Erythroblast (primary cell): Measurements from ENCODE around the gene ZAR1.

ENCODE experiments used
- DNase-seq, 2 experiments: peaks; one replicate each; lab custom pipeline; 2025; lab: John Stamatoyannopoulos, UW
- GATA1 ChIP-seq: IDR thresholded peaks from 2 replicates; pipeline ENCODE4 v1.6.1; 2011; ENCODE audit warnings: low read depth, mild to moderate bottlenecking, control low read depth, low read length, moderate library complexity
- POLR2A ChIP-seq: IDR thresholded peaks from 2 replicates; pipeline ENCODE4 v1.6.1; 2011; ENCODE audit warnings: mild to moderate bottlenecking, low read length

Gene ZAR1

GRCh38 chr4:48478273-48478672, 11.8 kb upstream of the ZAR1 start:
- DNase-seq = no peak
- TF ChIP-seq POLR2A (no peak), GATA1 (no peak)

DNA sequence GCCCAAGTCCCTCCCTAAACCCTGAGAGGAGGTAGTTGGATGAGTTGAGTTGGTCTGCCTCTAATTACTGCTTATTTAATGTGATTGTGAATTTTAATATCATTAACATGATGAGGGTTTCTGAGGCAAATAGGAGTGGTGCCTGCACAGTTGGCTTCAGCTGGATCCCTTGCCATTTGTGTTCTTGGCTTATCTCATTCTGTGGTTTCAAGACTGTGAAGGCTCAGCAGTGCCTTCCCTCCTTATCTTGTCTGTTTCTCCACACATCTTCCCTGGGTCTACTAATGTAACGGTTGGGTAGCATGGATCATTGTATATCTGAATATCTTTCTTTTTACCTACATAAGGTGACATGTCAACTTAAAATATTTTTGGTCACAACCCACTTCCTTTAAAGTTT, 8.5 kb upstream of the ZAR1 start:
- TF ChIP-seq POLR2A (no peak), GATA1 (no peak)
- peak; percentile 45 to 77 for DNase-seq

DNA sequence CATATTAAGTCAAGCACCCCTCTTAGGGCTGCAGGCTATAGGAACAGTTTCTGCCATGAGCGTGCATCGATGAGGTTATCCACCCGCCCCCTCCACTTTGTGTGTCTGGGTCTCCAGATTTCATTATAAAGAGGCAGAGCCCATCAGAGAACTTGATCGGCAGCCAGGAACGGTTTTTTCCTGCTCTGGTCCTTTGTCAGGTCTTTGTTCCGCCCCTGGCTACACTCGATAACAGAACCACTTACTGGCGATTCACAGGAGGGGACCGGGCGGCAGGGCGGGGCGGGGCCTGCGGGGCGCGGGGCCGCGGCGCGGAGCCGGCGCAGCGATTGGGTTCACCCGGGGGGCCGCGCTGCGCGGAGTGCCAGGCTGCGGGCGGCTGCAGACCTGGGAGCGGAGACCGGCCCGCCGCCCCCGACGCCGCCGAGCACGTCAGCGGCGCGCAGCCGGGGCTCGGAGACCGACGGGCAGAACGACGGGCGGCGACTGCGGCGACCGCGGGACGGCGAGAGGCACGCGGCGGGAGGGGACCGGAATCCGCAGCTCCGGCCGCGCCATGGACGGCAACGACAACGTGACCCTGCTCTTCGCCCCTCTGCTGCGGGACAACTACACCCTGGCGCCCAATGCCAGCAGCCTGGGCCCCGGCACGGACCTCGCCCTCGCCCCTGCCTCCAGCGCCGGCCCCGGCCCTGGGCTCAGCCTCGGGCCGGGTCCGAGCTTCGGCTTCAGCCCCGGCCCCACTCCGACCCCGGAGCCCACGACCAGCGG, 6.9 kb upstream of the ZAR1 start, which contains the start of gene SLC10A4:
Gene SLC10A4, plus strand, starts transcription at position 338 of the 771 bp plus-strand sequence. Its CDS starts 219 bp downstream, at position 557.
- no peak for TF ChIP-seq GATA1
- no peak for TF ChIP-seq POLR2A
- DNase-seq = peak; percentile 51 to 78

GRCh38 chr4:48483777-48484493, 6.1 kb upstream of the ZAR1 start:
- TF ChIP-seq POLR2A = no peak
- no peak for TF ChIP-seq GATA1
- DNase-seq = peak; percentile 50 to 51

DNA sequence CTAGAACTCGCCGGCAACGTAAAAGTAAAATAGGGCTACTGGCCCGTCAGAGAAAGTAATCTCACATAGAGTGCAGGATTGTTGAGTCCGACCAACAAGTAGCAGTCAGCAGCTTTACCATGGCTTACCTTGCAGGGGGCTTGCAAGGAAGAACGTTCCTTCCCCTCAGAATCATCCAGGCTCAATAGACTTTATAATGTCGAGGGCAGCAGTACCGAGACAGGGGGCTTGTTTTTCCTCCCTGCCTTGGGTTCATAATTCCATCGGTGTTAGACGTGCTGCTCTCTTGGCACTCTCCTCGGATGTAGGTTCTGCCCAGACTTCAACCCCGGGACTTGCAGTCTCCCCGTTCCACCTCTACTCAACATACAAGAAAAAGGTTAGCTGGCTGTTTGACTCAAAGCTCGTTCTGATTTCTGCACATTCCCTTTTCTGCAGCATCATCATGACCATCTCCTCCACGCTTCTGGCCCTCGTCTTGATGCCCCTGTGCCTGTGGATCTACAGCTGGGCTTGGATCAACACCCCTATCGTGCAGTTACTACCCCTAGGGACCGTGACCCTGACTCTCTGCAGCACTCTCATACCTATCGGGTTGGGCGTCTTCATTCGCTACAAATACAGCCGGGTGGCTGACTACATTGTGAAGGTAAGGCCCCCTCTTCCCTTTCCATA, 5.4 kb upstream of the ZAR1 start:
- TF ChIP-seq GATA1 (no peak), POLR2A (no peak)
- peak; percentile 20 to 36 for DNase-seq

- no peak for TF ChIP-seq GATA1
- no peak for TF ChIP-seq POLR2A
- DNase-seq = no peak
These were observed 405 bp upstream of the ZAR1 start for GRCh38 chr4:48489683-48490011.

DNA sequence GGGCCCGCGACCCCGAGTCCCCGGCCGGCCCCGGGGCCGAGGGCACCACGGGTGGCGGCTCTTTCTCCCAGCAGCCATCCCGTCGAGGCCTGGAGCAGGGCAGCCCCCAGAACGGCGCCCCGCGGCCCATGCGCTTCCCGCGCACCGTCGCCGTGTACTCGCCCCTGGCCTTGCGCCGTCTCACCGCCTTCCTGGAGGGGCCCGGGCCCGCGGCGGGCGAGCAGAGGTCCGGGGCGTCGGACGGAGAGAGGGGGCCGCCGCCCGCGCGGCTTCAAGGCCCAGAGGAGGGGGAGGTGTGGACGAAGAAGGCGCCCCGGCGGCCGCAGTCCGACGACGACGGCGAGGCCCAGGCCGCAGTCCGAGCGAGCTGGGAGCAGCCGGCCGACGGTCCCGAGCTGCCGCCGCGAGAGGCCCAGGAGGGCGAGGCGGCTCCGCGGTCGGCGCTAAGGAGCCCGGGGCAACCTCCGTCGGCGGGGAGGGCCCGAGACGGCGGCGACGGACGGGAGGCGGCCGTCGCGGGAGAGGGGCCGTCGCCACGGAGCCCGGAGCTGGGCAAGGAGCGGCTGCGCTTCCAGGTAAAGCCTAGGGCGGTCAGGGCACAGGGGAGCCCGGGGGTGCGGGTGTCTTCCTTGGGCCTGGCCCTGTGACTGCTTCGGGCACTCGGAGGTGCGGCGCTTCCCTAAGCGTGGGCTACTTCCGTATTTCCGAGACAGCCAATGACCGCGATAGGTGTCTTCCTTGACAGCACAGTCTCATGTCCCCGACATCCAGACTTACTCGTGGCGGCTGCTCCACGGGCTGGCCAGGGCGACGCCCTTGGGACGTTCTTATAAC, 845 bp downstream of the ZAR1 start:
- TF ChIP-seq GATA1 = no peak
- no peak for TF ChIP-seq POLR2A
- peak; percentile 32 to 39 for DNase-seq

GRCh38 chr4:48491514-48492176, 1.6 kb downstream of the ZAR1 start:
- no peak for DNase-seq

GRCh38 chr4:48493452-48494100, 3.5 kb downstream of the ZAR1 start:
- TF ChIP-seq POLR2A = no peak
- no peak for TF ChIP-seq GATA1
- DNase-seq = no peak

More at GRCh38 chr4:48491514-48492176, 1.6 kb downstream of the ZAR1 start:
- TF ChIP-seq POLR2A (no peak), GATA1 (no peak)

DNA sequence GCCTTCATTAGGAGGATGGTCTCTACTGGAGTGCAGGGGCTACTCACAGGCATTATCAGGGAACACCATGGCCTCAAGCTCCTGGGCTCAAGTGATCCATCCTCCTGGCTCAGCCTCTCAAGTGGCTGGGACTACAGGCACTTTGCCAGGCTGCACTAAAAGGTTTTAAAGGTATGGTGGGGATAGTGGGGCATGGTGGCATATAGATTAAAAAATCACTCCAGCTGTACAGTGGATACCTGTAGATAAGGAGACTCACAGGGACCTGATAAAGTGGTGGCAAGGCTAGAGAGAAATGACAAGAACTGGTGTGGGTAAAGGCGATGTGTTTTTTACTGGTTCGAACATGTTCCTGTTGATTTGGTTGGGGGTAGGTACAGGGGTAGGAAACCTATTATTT, 5.9 kb downstream of the ZAR1 start:
- DNase-seq = peak; percentile 15 to 55
- TF ChIP-seq POLR2A = no peak
- TF ChIP-seq GATA1 = no peak

- DNase-seq = no peak
- TF ChIP-seq POLR2A = no peak
- TF ChIP-seq GATA1 = no peak
These were observed 8.8 kb downstream of the ZAR1 start for GRCh38 chr4:48498895-48499294.

DNA sequence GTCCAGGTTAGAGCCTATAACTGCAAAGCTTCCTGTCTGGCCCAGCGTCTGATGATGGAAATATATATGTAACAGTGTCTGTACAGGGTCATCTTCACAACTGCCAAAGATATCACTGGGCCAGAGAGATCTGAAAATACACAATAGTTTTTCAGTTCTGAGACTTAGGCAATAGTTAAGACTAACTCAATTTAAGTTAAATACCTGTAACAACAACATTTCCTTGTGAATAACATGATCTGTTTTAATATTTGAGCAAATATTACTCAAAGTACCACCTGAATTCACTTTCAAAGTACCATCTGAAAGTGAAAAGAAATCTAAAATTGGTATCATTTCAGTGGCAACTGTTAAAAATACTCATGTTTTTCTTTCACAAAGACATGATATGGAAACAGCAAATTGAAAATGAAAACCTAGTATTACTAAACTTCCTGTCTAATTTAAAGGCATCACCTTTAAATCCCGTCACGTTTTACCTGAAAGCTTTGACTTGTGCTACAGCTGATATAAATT, 9.6 kb downstream of the ZAR1 start:
- TF ChIP-seq GATA1 (no peak), POLR2A (no peak)
- DNase-seq = no peak
